HG03045 (cell line): ENCODE results near the gene RFX2.

ENCODE experiments used
- ATAC-seq: cut with Tn5 transposase; IDR thresholded peaks from one replicate; pipeline ENCODE4 v1.9.1; 2021; ENCODE audit warnings: mild to moderate bottlenecking, moderate library complexity; ENCODE audit not compliant: unreplicated experiment

Gene RFX2

GRCh38 chr19:5959260-5960004, 150.9 kb downstream of the RFX2 start:
- ATAC-seq, result no peak

GRCh38 chr19:5958851-5959122, 151.5 kb downstream of the RFX2 start:
- ATAC-seq, result no peak

- no peak for ATAC-seq
Observed at GRCh38 chr19:5958074-5958850, 152.0 kb downstream of the RFX2 start.

- no peak for ATAC-seq
Observed at GRCh38 chr19:5957170-5957569, 153.1 kb downstream of the RFX2 start.

GRCh38 chr19:5956728-5957127, 153.6 kb downstream of the RFX2 start:
- ATAC-seq, result no peak

GRCh38 chr19:5956323-5956722, 154.0 kb downstream of the RFX2 start:
- ATAC-seq, result no peak

GRCh38 chr19:5955636-5955935, 154.7 kb downstream of the RFX2 start:
- ATAC-seq, result no peak

- no peak for ATAC-seq
Observed at GRCh38 chr19:5954293-5954692, 156.0 kb downstream of the RFX2 start.

- ATAC-seq, result no peak
Observed at GRCh38 chr19:5953680-5954213, 156.6 kb downstream of the RFX2 start.

- no peak for ATAC-seq
Observed at GRCh38 chr19:5953030-5953589, 157.2 kb downstream of the RFX2 start.

- no peak for ATAC-seq
Observed at GRCh38 chr19:5952193-5953029, 157.9 kb downstream of the RFX2 start.

- ATAC-seq, result no peak
Observed at GRCh38 chr19:5951338-5951861, 158.9 kb downstream of the RFX2 start.

GRCh38 chr19:5950741-5951140, 159.6 kb downstream of the RFX2 start:
- ATAC-seq, result no peak

- ATAC-seq, result no peak
Observed at GRCh38 chr19:5949792-5950305, 160.5 kb downstream of the RFX2 start.

- ATAC-seq, result no peak
Observed at GRCh38 chr19:5948752-5949564, 161.3 kb downstream of the RFX2 start.

GRCh38 chr19:5947435-5947834, 162.9 kb downstream of the RFX2 start:
- no peak for ATAC-seq

GRCh38 chr19:5943623-5944022, 166.7 kb downstream of the RFX2 start:
- ATAC-seq, result no peak
